WERI-Rb-1 (cell line): ENCODE results near the gene CDC42BPB.

Experiments used
- DNase-seq: peaks from one replicate; pipeline ENCODE4 v3.0.0-alpha.2; 2020
- H3K27ac ChIP-seq: fragments of 250-450 bp; sonication (Bioruptor Pico); 2 replicates; pipeline ENCODE4 v1.5.1; 2020; ENCODE audit warnings: mild to moderate bottlenecking, moderate library complexity
- H3K27me3 ChIP-seq: fragments of 250-450 bp; sonication (Bioruptor Pico); 2 replicates; pipeline ENCODE4 v1.5.1; 2021; ENCODE audit warnings: mild to moderate bottlenecking, low read depth, moderate library complexity; ENCODE audit not compliant: insufficient read depth, severe bottlenecking
- H3K36me3 ChIP-seq: fragments of 250-450 bp; sonication (Bioruptor Pico); 2 replicates; pipeline ENCODE4 v1.5.1; 2020; ENCODE audit warnings: mild to moderate bottlenecking, moderate library complexity
- H3K4me3 ChIP-seq: 2 replicates; pipeline ENCODE4 v1.5.1; 2011; ENCODE audit warnings: low read depth, mild to moderate bottlenecking, control low read depth, low read length
- H3K9me3 ChIP-seq: fragments of 250-450 bp; sonication (Bioruptor Pico); 2 replicates; pipeline ENCODE4 v1.5.1; 2021; ENCODE audit warnings: mild to moderate bottlenecking, moderate library complexity; ENCODE audit not compliant: severe bottlenecking
- CTCF ChIP-seq: IDR thresholded peaks from 2 replicates; pipeline ENCODE4 v1.5.1; 2011; ENCODE audit warnings: low read depth, mild to moderate bottlenecking, control low read depth, inconsistent platforms, low read length

The CDC42BPB gene

GRCh38 chr14:103084021-103084919 is 26.9 kb upstream of the CDC42BPB start, which contains the start of gene LBHD2:
TSS of gene LBHD2 (plus strand) at chr14:103084210. CDS start at chr14:103086013, 1,803 bp downstream.
- no peaks in the 10 kb centered on the region for H3K36me3 ChIP-seq
- H3K9me3 ChIP-seq = no peaks in the 10 kb centered on the region
- H3K27me3 ChIP-seq = no peaks in the 10 kb centered on the region
- no peak for DNase-seq
- no peak for TF ChIP-seq CTCF
- H3K27ac ChIP-seq = no peak within 1 kb of the TSS
- H3K4me3 ChIP-seq = no peak within 1 kb of the TSS

GRCh38 chr14:103081951-103082350 is 24.6 kb upstream of the CDC42BPB start:
- Histone ChIP-seq H3K4me3 (no peak overlapping the region), H3K9me3 (no peaks in the 10 kb centered on the region), H3K36me3 (no peaks in the 10 kb centered on the region), H3K27me3 (no peaks in the 10 kb centered on the region), H3K27ac (no peak overlapping the region)
- no peak for TF ChIP-seq CTCF
- DNase-seq = no peak

- H3K27me3 ChIP-seq = no peaks in the 10 kb centered on the region
- no peaks in the 10 kb centered on the region for H3K36me3 ChIP-seq
- no peak for TF ChIP-seq CTCF
- no peak for DNase-seq
- no peak overlapping the region for H3K4me3 ChIP-seq
- no peak overlapping the region for H3K27ac ChIP-seq
- no peaks in the 10 kb centered on the region for H3K9me3 ChIP-seq
Observed at GRCh38 chr14:103078860-103079587, 21.7 kb upstream of the CDC42BPB start.

- no peak overlapping the region for H3K4me3 ChIP-seq
- H3K27ac ChIP-seq = no peak overlapping the region
- no peaks in the 10 kb centered on the region for H3K27me3 ChIP-seq
- no peaks in the 10 kb centered on the region for H3K9me3 ChIP-seq
- TF ChIP-seq CTCF = peak; percentile 92
- H3K36me3 ChIP-seq = no peaks in the 10 kb centered on the region
- DNase-seq = peak; percentile 79
Observed at GRCh38 chr14:103078420-103078749, 21.0 kb upstream of the CDC42BPB start.

GRCh38 chr14:103074729-103075367 is 17.5 kb upstream of the CDC42BPB start:
- Histone ChIP-seq H3K9me3 (no peaks in the 10 kb centered on the region), H3K4me3 (no peak overlapping the region), H3K27ac (peak overlapping the region; percentile 47), H3K36me3 (no peaks in the 10 kb centered on the region), H3K27me3 (no peaks in the 10 kb centered on the region)
- DNase-seq = no peak
- TF ChIP-seq CTCF = no peak
